Motor neuron (in vitro differentiated cells): Measurements from ENCODE around the gene MICAL3. TPM values are rescaled to one million over a fixed set of nuclear protein-coding genes. Genes with fewer than 3 reads are reported as not detected.
"Not testable (repeated sequence)": the region's sequence is repeated elsewhere in the genome, so short reads cannot be mapped to it uniquely, and the experiment has no call there.

Experiments
- ATAC-seq, 8 experiments: fragments of 200-7000 bp; cut with Tn5 transposase; replicated peaks in 6 of 8; 2 replicates each; pipeline ENCODE4 v1.8.0; 2021; ENCODE audit warnings: mild to moderate bottlenecking in 8 of 8, moderate library complexity in 8 of 8
- H3K27ac ChIP-seq, 2 donors: fragments of 250-450 bp; sonication (Bioruptor Pico); 2 replicates each; pipeline ENCODE4 v1.9.0; 2021; ENCODE audit warnings: antibody characterized with exemption in 2 of 2, mild to moderate bottlenecking in 2 of 2, moderate library complexity in 1 of 2
- H3K4me1 ChIP-seq, 2 donors: fragments of 250-450 bp; sonication (Bioruptor Pico); replicated peaks in 1 of 2; 2 replicates each; pipeline ENCODE4 v1.6.1; 2021; ENCODE audit warnings: antibody characterized with exemption in 2 of 2, mild to moderate bottlenecking in 2 of 2, moderate library complexity in 1 of 2
- H3K4me3 ChIP-seq, 5 donors: fragments of 250-450 bp; sonication (Bioruptor Pico); 2 replicates each; pipeline ENCODE4 v1.9.0; 2021; ENCODE audit warnings: antibody characterized with exemption in 5 of 5, mild to moderate bottlenecking in 5 of 5, moderate library complexity in 4 of 5
- WGBS, 10 experiments: fragments of 450-650 bp; shearing (Covaris generic); methylation state at CpG; one replicate each; pipeline ENCODE4 v1.0.0; 2022; 5-methylcytosine and 5-hydroxymethylcytosine counted together
- in situ Hi-C, 9 experiments: fragments of 400-800 bp; cut with MboI; loops; one replicate each; pipeline ENCODE4 v1.15.0; 2021; ENCODE audit warnings: low sequenced_read_pairs in 9 of 9, low pct_unique_long_range_greater_than_20kb in 2 of 9; ENCODE audit not compliant: unreplicated experiment in 9 of 9
- total RNA-seq, 8 experiments: library from RNA; unstranded; fragments of 300-600 nt; gene quantifications; 2 replicates each; pipeline versions ENCODE4 v1.2.3 to v1.2.4, GENCODE V29; 2022

The MICAL3 gene
- total RNA-seq, 8 experiments from 2014 or later, result 15.2 to 46.0 (median 20.4) TPM

- peak in 1 of 8 experiments; percentile 23 for ATAC-seq
- H3K4me3 ChIP-seq, result no peak overlapping the region
- 80 to 100% (median 95%) methylated on average over 1 to 2 of the region's 3 CpGs; no CpG with 5 or more reads in 4 of the 10 experiments for WGBS, 10 experiments
- no peak overlapping the region for H3K27ac ChIP-seq
- in situ Hi-C loops, result no loop called here
- H3K4me1 ChIP-seq, result peaks cover 14 to 15% of the 10 kb centered on the region in 2 donors
These were observed 85.3 kb downstream of the MICAL3 start for GRCh38 chr22:17939011-17939410.

GRCh38 chr22:17938484-17938924 is 85.9 kb downstream of the MICAL3 start:
- in situ Hi-C loops, result no loop called here
- no peak overlapping the region for H3K27ac ChIP-seq
- WGBS, 10 experiments, result 17 to 100% (median 84%) methylated on average over 2 to 3 of the region's 8 CpGs; no CpG with 5 or more reads in 4 of the 10 experiments
- peaks cover 9% of the 10 kb centered on the region in 2 donors for H3K4me1 ChIP-seq
- ATAC-seq, result peak in 2 of 8 experiments; percentile 26 to 42
- H3K4me3 ChIP-seq, result no peak overlapping the region

- H3K4me1 ChIP-seq, in situ Hi-C loops, ATAC-seq, H3K4me3 ChIP-seq, H3K27ac ChIP-seq: not testable (repeated sequence)
- WGBS, 10 experiments, result 100% methylated on average over 2 of the region's 2 CpGs; no CpG with 5 or more reads in 9 of the 10 experiments
These were observed 91.9 kb downstream of the MICAL3 start for GRCh38 chr22:17932457-17932856.

GRCh38 chr22:17931400-17931825 is 92.9 kb downstream of the MICAL3 start:
- ATAC-seq, result peak in 1 of 8 experiments; percentile 76
- no peak overlapping the region for H3K4me3 ChIP-seq
- H3K4me1 ChIP-seq, result no peaks in the 10 kb centered on the region
- in situ Hi-C loops, result no loop called here
- H3K27ac ChIP-seq, result no peak overlapping the region
- WGBS, 10 experiments, result 40 to 100% (median 100%) methylated on average over 1 of the region's 3 CpGs; no CpG with 5 or more reads in 5 of the 10 experiments

GRCh38 chr22:17930455-17931313 is 93.7 kb downstream of the MICAL3 start:
- no peak overlapping the region for H3K4me3 ChIP-seq
- 61 to 100% (median 95%) methylated on average over 1 to 7 of the region's 18 CpGs; no CpG with 5 or more reads in 3 of the 10 experiments for WGBS, 10 experiments
- no peaks in the 10 kb centered on the region for H3K4me1 ChIP-seq
- no peak for ATAC-seq
- in situ Hi-C loops, result no loop called here
- H3K27ac ChIP-seq, result no peak overlapping the region

GRCh38 chr22:17929909-17930308 is 94.5 kb downstream of the MICAL3 start:
- no peak overlapping the region for H3K27ac ChIP-seq
- H3K4me1 ChIP-seq, result no peaks in the 10 kb centered on the region
- ATAC-seq, result no peak
- in situ Hi-C loops, result no loop called here
- WGBS, 10 experiments, result 66 to 93% (median 87%) methylated on average over 3 to 7 of the region's 7 CpGs; no CpG with 5 or more reads in 2 of the 10 experiments
- H3K4me3 ChIP-seq, result no peak overlapping the region

- no peak overlapping the region for H3K4me3 ChIP-seq
- ATAC-seq, result no peak
- in situ Hi-C loops, result no loop called here
- WGBS, 10 experiments, result 98 to 100% (median 100%) methylated on average over 1 to 6 of the region's 7 CpGs; no CpG with 5 or more reads in 5 of the 10 experiments
- no peaks in the 10 kb centered on the region for H3K4me1 ChIP-seq
- no peak overlapping the region for H3K27ac ChIP-seq
These were observed 96.0 kb downstream of the MICAL3 start for GRCh38 chr22:17928391-17928790.

- Histone ChIP-seq H3K27ac (no peak overlapping the region), H3K4me3 (no peak overlapping the region), H3K4me1 (no peaks in the 10 kb centered on the region)
- no peak for ATAC-seq
- in situ Hi-C loops, result no loop called here
These were observed 97.3 kb downstream of the MICAL3 start for GRCh38 chr22:17927062-17927461.

- no peak overlapping the region for H3K4me3 ChIP-seq
- 60 to 100% (median 90%) methylated on average over 2 to 7 of the region's 7 CpGs; no CpG with 5 or more reads in 1 of the 10 experiments for WGBS, 10 experiments
- in situ Hi-C loops, result no loop called here
- H3K4me1 ChIP-seq, result peaks cover 0 to 2% of the 10 kb centered on the region in 2 donors
- no peak for ATAC-seq
- no peak overlapping the region for H3K27ac ChIP-seq
These were observed 97.8 kb downstream of the MICAL3 start for GRCh38 chr22:17926516-17926915.

GRCh38 chr22:17925431-17925841 is 98.9 kb downstream of the MICAL3 start:
- WGBS, 10 experiments, result 69 to 100% (median 85%) methylated on average over 1 to 6 of the region's 7 CpGs; no CpG with 5 or more reads in 1 of the 10 experiments
- ATAC-seq, result no peak
- no peak overlapping the region for H3K4me3 ChIP-seq
- no peak overlapping the region for H3K27ac ChIP-seq
- in situ Hi-C loops, result no loop called here
- peaks cover 2 to 8% of the 10 kb centered on the region in 2 donors for H3K4me1 ChIP-seq

- Histone ChIP-seq H3K4me3 (no peak overlapping the region), H3K4me1 (peaks cover 7 to 14% of the 10 kb centered on the region in 2 donors), H3K27ac (no peak overlapping the region)
- in situ Hi-C loops, result loop anchor here in 4 of 9 experiments (25.0 kb wide), 2 partner anchors 87 to 137 kb away; partner anchors contain the start of gene MICAL3 (in 1 of the 4)
- no peak for ATAC-seq
- WGBS, 10 experiments, result 89 to 100% (median 98%) methylated on average over 1 to 4 of the region's 4 CpGs; no CpG with 5 or more reads in 2 of the 10 experiments
These were observed 99.5 kb downstream of the MICAL3 start for GRCh38 chr22:17924735-17925364.

- ATAC-seq, result no peak
- WGBS, 10 experiments, result 81 to 100% (median 97%) methylated on average over 1 to 6 of the region's 7 CpGs; no CpG with 5 or more reads in 4 of the 10 experiments
- Histone ChIP-seq H3K27ac (no peak overlapping the region), H3K4me3 (no peak overlapping the region), H3K4me1 (peaks cover 13 to 20% of the 10 kb centered on the region in 2 donors)
- in situ Hi-C loops, result loop anchor here in 4 of 9 experiments (25.0 kb wide), 2 partner anchors 88 to 138 kb away; partner anchors contain the start of gene MICAL3 (in 1 of the 4)
These were observed 100.3 kb downstream of the MICAL3 start for GRCh38 chr22:17924076-17924475.
